Neural cell (in vitro differentiated cells): ENCODE data around the gene SPNS1. TPM values are rescaled to one million over a fixed set of nuclear protein-coding genes. Genes with fewer than 3 reads are reported as not detected.

Experiments
- H2AFZ ChIP-seq: fragments of 200-600, 300-800 bp; sonication (generic), shearing (Covaris generic); 2 replicates; pipeline ENCODE4 v1.6.0; 2014; ENCODE audit warnings: low read depth, mild to moderate bottlenecking, antibody characterized with exemption, low read length, moderate library complexity
- H3F3A ChIP-seq: fragments of 200-600 bp; shearing (Covaris generic); 2 replicates; pipeline ENCODE4 v1.6.1; 2016; ENCODE audit warnings: mild to moderate bottlenecking, moderate library complexity, mixed read lengths, antibody characterized with exemption, low read length; ENCODE audit not compliant: insufficient read depth, poor library complexity, severe bottlenecking
- H3K27ac ChIP-seq: fragments of 200-600, 300-800 bp; sonication (generic), shearing (Covaris generic); 2 replicates; pipeline ENCODE4 v1.5.1; 2014; ENCODE audit warnings: mild to moderate bottlenecking, low read length, moderate library complexity
- H3K27me3 ChIP-seq: fragments of 300-800, 200-600 bp; sonication (generic), shearing (Covaris generic); 2 replicates; pipeline ENCODE4 v1.6.0; 2014; ENCODE audit warnings: mild to moderate bottlenecking, low read depth, low read length, moderate library complexity; ENCODE audit not compliant: insufficient read depth
- H3K36me3 ChIP-seq: fragments of 300-800, 200-600 bp; sonication (generic), shearing (Covaris generic); 2 replicates; pipeline ENCODE4 v1.5.1; 2014; ENCODE audit warnings: mild to moderate bottlenecking, antibody characterized with exemption, low read length, moderate library complexity; ENCODE audit not compliant: insufficient read depth
- H3K4me2 ChIP-seq: fragments of 300-800, 200-600 bp; sonication (generic), shearing (Covaris generic); 2 replicates; pipeline ENCODE4 v1.6.0; 2014; ENCODE audit warnings: mild to moderate bottlenecking, low read length
- H3K4me3 ChIP-seq: fragments of 300-800, 200-600 bp; sonication (generic), shearing (Covaris generic); 2 replicates; pipeline ENCODE4 v1.5.1; 2014; ENCODE audit warnings: mild to moderate bottlenecking, low read length, moderate library complexity
- H3K79me2 ChIP-seq: fragments of 200-600 bp; shearing (Covaris generic); replicated peaks from 2 replicates; pipeline ENCODE4 v1.6.0; 2014; ENCODE audit warnings: mild to moderate bottlenecking, low read length, moderate library complexity; ENCODE audit not compliant: insufficient read depth
- H3K9ac ChIP-seq: fragments of 300-800, 200-600 bp; sonication (generic), shearing (Covaris generic); 2 replicates; pipeline ENCODE4 v1.6.1; 2016; ENCODE audit warnings: mild to moderate bottlenecking, low read length, mixed read lengths
- H3K9me2 ChIP-seq: fragments of 200-600 bp; shearing (Covaris generic); 2 replicates; pipeline ENCODE4 v1.6.1; 2016; ENCODE audit warnings: mild to moderate bottlenecking, low read length, mixed read lengths; ENCODE audit not compliant: insufficient read depth
- H3K9me3 ChIP-seq: fragments of 200-600, 300-800 bp; sonication (generic), shearing (Covaris generic); 2 replicates; pipeline ENCODE4 v1.6.1; 2016; ENCODE audit warnings: mild to moderate bottlenecking, mixed run types, low read length, moderate library complexity, mixed read lengths
- H4K20me1 ChIP-seq: fragments of 200-600 bp; shearing (Covaris generic); 2 replicates; pipeline ENCODE4 v1.6.1; 2016; ENCODE audit warnings: mild to moderate bottlenecking, mixed run types; ENCODE audit not compliant: insufficient read depth
- EP300 ChIP-seq: fragments of 450-650 bp; conservative IDR thresholded peaks from 2 replicates; pipeline ENCODE4 v1.6.1; 2014; ENCODE audit warnings: antibody characterized with exemption, mild to moderate bottlenecking, moderate library complexity; ENCODE audit not compliant: poor library complexity, severe bottlenecking
- EZH2 ChIP-seq: fragments of 200-600, 300-800 bp; shearing (Covaris generic), sonication (generic); IDR thresholded peaks from 2 replicates; pipeline ENCODE4 v1.6.1; 2014; ENCODE audit warnings: antibody characterized with exemption, low read length, borderline replicate concordance, mild to moderate bottlenecking; ENCODE audit not compliant: insufficient read depth, poor library complexity, severe bottlenecking
- MXI1 ChIP-seq: fragments of 450-650 bp; conservative IDR thresholded peaks from 2 replicates; pipeline ENCODE4 v1.6.1; 2014; ENCODE audit warnings: antibody characterized with exemption, mild to moderate bottlenecking; ENCODE audit not compliant: poor library complexity, severe bottlenecking
- POLR2AphosphoS5 ChIP-seq: IDR thresholded peaks from 2 replicates; pipeline ENCODE4 v1.6.1; 2012
- RAD21 ChIP-seq: fragments of 450-650 bp; conservative IDR thresholded peaks from 2 replicates; pipeline ENCODE4 v1.6.1; 2014; ENCODE audit warnings: antibody characterized with exemption, mild to moderate bottlenecking, moderate library complexity
- SMC3 ChIP-seq: fragments of 450-650 bp; conservative IDR thresholded peaks from 2 replicates; pipeline ENCODE4 v1.6.1; 2014; ENCODE audit warnings: antibody characterized with exemption, mild to moderate bottlenecking, moderate library complexity; ENCODE audit not compliant: poor library complexity
- TAF1 ChIP-seq: IDR thresholded peaks from 2 replicates; pipeline ENCODE4 v1.6.1; 2012; ENCODE audit warnings: low read depth
- polyA plus RNA-seq: library from polyadenylated mRNA; depleted of rRNA; stranded (reverse); fragments of >200 nt; gene quantifications from 2 replicates; pipeline ENCODE4 v1.2.3, GENCODE V29; 2014
- TF ChIP-seq, protein P1 (sequence below): IDR thresholded peaks from 2 replicates; pipeline ENCODE4 v1.6.1; 2012; ENCODE audit warnings: borderline replicate concordance
- TF ChIP-seq, protein P2 (sequence below): fragments of 450-650 bp; IDR thresholded peaks from 2 replicates; pipeline ENCODE4 v1.5.1; 2014; ENCODE audit warnings: antibody characterized with exemption, mild to moderate bottlenecking, moderate library complexity; ENCODE audit not compliant: poor library complexity, severe bottlenecking

Gene SPNS1
- polyA plus RNA-seq, 1 donor from 2014 or later = 41.6 TPM

DNA sequence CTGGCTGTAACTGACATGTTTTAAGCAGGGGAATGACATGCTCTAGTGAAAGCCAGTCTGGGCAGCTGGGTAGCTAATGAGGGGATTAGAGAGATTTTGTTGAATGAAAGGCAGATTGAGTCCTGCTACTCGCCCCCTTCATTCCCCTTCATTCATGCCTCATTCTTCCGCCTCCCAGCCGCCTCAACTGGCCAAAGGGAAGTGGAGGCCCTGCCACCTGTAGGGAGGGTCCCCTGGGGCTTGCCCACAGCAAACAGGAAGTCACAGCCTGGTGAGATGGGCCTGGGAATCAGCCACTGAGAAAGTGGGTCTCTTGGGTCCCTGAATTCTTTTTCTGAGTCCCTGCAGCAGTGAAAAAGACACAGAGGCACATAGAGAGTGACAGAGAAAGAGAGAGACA lies 43.9 kb upstream of the SPNS1 start:
- H3K9me2 ChIP-seq = no peaks in the 10 kb centered on the region
- H2AFZ ChIP-seq = no peak overlapping the region
- no peak overlapping the region for H3K27ac ChIP-seq
- no peaks in the 10 kb centered on the region for H3K27me3 ChIP-seq
- no peak overlapping the region for H3K4me2 ChIP-seq
- TF ChIP-seq EP300 (no peak), MXI1 (no peak), RAD21 (no peak), SMC3 (no peak), EZH2 (no peak), TAF1 (no peak), POLR2AphosphoS5 (no peak)
- TF ChIP-seq, protein P1, sequence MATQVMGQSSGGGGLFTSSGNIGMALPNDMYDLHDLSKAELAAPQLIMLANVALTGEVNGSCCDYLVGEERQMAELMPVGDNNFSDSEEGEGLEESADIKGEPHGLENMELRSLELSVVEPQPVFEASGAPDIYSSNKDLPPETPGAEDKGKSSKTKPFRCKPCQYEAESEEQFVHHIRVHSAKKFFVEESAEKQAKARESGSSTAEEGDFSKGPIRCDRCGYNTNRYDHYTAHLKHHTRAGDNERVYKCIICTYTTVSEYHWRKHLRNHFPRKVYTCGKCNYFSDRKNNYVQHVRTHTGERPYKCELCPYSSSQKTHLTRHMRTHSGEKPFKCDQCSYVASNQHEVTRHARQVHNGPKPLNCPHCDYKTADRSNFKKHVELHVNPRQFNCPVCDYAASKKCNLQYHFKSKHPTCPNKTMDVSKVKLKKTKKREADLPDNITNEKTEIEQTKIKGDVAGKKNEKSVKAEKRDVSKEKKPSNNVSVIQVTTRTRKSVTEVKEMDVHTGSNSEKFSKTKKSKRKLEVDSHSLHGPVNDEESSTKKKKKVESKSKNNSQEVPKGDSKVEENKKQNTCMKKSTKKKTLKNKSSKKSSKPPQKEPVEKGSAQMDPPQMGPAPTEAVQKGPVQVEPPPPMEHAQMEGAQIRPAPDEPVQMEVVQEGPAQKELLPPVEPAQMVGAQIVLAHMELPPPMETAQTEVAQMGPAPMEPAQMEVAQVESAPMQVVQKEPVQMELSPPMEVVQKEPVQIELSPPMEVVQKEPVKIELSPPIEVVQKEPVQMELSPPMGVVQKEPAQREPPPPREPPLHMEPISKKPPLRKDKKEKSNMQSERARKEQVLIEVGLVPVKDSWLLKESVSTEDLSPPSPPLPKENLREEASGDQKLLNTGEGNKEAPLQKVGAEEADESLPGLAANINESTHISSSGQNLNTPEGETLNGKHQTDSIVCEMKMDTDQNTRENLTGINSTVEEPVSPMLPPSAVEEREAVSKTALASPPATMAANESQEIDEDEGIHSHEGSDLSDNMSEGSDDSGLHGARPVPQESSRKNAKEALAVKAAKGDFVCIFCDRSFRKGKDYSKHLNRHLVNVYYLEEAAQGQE = no peak
- H3K4me3 ChIP-seq = no peak overlapping the region
- H3K36me3 ChIP-seq = no peaks in the 10 kb centered on the region
- no peaks in the 10 kb centered on the region for H4K20me1 ChIP-seq
- H3K9me3 ChIP-seq = no peaks in the 10 kb centered on the region
- H3K79me2 ChIP-seq = no peaks in the 10 kb centered on the region
- no peak overlapping the region for H3K9ac ChIP-seq
- H3F3A ChIP-seq = no peaks in the 10 kb centered on the region

DNA sequence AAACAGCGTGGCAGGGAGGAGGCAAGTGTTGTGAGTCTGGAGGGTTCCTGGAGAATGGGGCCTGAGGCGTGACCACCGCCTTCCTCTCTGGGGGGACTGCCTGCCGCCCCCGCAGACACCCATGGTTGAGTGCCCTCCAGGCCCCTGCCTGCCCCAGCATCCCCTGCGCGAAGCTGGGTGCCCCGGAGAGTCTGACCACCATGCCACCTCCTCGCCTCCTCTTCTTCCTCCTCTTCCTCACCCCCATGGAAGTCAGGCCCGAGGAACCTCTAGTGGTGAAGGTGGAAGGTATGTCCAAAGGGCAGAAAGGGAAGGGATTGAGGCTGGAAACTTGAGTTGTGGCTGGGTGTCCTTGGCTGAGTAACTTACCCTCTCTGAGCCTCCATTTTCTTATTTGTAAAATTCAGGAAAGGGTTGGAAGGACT lies 42.8 kb upstream of the SPNS1 start, which contains the start of gene CD19:
Gene CD19, plus strand, starts transcription at position 171 of the 425 bp plus-strand sequence. Its CDS starts 30 bp downstream, at position 201.
- Histone ChIP-seq H3K27me3 (no peaks in the 10 kb centered on the region), H3K9ac (no peak within 1 kb of the TSS), H3K79me2 (no peaks in the 10 kb centered on the region), H2AFZ (no peak within 1 kb of the TSS), H3K9me2 (no peaks in the 10 kb centered on the region), H3K36me3 (no peaks in the 10 kb centered on the region), H3F3A (no peaks in the 10 kb centered on the region), H3K4me3 (no peak within 1 kb of the TSS), H3K27ac (no peak within 1 kb of the TSS), H4K20me1 (no peaks in the 10 kb centered on the region), H3K4me2 (no peak within 1 kb of the TSS), H3K9me3 (no peaks in the 10 kb centered on the region)
- TF ChIP-seq TAF1 = no peak
- no peak for TF ChIP-seq RAD21
- no peak for TF ChIP-seq EP300
- no peak for TF ChIP-seq SMC3
- TF ChIP-seq EZH2 = no peak
- TF ChIP-seq MXI1 = no peak
- TF ChIP-seq POLR2AphosphoS5 = no peak
- TF ChIP-seq, protein P1 = no peak
- TF ChIP-seq, protein P2, sequence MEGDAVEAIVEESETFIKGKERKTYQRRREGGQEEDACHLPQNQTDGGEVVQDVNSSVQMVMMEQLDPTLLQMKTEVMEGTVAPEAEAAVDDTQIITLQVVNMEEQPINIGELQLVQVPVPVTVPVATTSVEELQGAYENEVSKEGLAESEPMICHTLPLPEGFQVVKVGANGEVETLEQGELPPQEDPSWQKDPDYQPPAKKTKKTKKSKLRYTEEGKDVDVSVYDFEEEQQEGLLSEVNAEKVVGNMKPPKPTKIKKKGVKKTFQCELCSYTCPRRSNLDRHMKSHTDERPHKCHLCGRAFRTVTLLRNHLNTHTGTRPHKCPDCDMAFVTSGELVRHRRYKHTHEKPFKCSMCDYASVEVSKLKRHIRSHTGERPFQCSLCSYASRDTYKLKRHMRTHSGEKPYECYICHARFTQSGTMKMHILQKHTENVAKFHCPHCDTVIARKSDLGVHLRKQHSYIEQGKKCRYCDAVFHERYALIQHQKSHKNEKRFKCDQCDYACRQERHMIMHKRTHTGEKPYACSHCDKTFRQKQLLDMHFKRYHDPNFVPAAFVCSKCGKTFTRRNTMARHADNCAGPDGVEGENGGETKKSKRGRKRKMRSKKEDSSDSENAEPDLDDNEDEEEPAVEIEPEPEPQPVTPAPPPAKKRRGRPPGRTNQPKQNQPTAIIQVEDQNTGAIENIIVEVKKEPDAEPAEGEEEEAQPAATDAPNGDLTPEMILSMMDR = no peak
